ENCODE results near the gene ZNF28.
"Not testable (repeated sequence)": the region's sequence is repeated elsewhere in the genome, so short reads cannot be mapped to it uniquely, and the experiment has no call there.

ZNF28 gene

GRCh38 chr19:52821204-52821960, at the start of gene ZNF28:
ZNF28 (minus strand) TSS chr19:52821633; CDS start chr19:52817958, 3,675 bp downstream.
- DNase-seq = peak; percentile 81

- not testable (repeated sequence) for DNase-seq
These were observed 46.6 kb upstream of the ZNF28 start for GRCh38 chr19:52868031-52868430.

GRCh38 chr19:52857378-52858191, 36.2 kb upstream of the ZNF28 start, which contains the start of gene ZNF468:
ZNF468 (minus strand) TSS chr19:52857619; CDS start chr19:52854272, 3,347 bp downstream.
- DNase-seq = peak; percentile 85

- DNase-seq = peak; percentile 29
These were observed 35.3 kb upstream of the ZNF28 start for GRCh38 chr19:52856540-52857377.

GRCh38 chr19:52847352-52847751, 25.9 kb upstream of the ZNF28 start:
- DNase-seq = not testable (repeated sequence)

- DNase-seq = not testable (repeated sequence)
These were observed 19.5 kb upstream of the ZNF28 start for GRCh38 chr19:52840825-52841465.

- not testable (repeated sequence) for DNase-seq
These were observed 12.9 kb upstream of the ZNF28 start for GRCh38 chr19:52834289-52834688.

GRCh38 chr19:52833541-52833940, 12.1 kb upstream of the ZNF28 start:
- DNase-seq = not testable (repeated sequence)

- not testable (repeated sequence) for DNase-seq
These were observed 8.4 kb upstream of the ZNF28 start for GRCh38 chr19:52829866-52830265.

- no peak for DNase-seq
These were observed 4.3 kb upstream of the ZNF28 start for GRCh38 chr19:52825765-52826164.

GRCh38 chr19:52823676-52824075, 2.2 kb upstream of the ZNF28 start:
- DNase-seq = no peak

GRCh38 chr19:52820472-52821203, 795 bp downstream of the ZNF28 start:
- DNase-seq = peak; percentile 15

- no peak for DNase-seq
These were observed 11.6 kb downstream of the ZNF28 start for GRCh38 chr19:52809801-52810200.

GRCh38 chr19:52799950-52800640, 21.3 kb downstream of the ZNF28 start:
- DNase-seq = not testable (repeated sequence)

GRCh38 chr19:52789440-52789839, 32.0 kb downstream of the ZNF28 start:
- no peak for DNase-seq

- DNase-seq = peak; percentile 92
These were observed 34.7 kb downstream of the ZNF28 start, which contains the start of gene ZNF600 for GRCh38 chr19:52786464-52787354. ZNF600 (minus strand) TSS chr19:52786791; CDS start chr19:52778888, 7,903 bp downstream.

GRCh38 chr19:52786078-52786463, 35.4 kb downstream of the ZNF28 start:
- peak; percentile 35 for DNase-seq

GRCh38 chr19:52785506-52785905, 35.9 kb downstream of the ZNF28 start:
- no peak for DNase-seq

- not testable (repeated sequence) for DNase-seq
These were observed 38.6 kb downstream of the ZNF28 start for GRCh38 chr19:52782864-52783263.

- no peak for DNase-seq
These were observed 42.6 kb downstream of the ZNF28 start for GRCh38 chr19:52778811-52779210.

Data from NCI-H146 (cell line).